Tracheal epithelial cell (primary cell): ENCODE measurements around the gene TTC9. TPM values are rescaled to one million over a fixed set of nuclear protein-coding genes. Genes with fewer than 3 reads are reported as not detected.

ENCODE experiments used
- total RNA-seq: library from RNA; depleted of rRNA; stranded (reverse); fragments of >200 nt; gene quantifications from 2 replicates; pipeline ENCODE4 v1.2.1, GENCODE V29; 2014

Gene TTC9
- 6.4 and 7.0 TPM in 2 replicates for total RNA-seq

DNA sequence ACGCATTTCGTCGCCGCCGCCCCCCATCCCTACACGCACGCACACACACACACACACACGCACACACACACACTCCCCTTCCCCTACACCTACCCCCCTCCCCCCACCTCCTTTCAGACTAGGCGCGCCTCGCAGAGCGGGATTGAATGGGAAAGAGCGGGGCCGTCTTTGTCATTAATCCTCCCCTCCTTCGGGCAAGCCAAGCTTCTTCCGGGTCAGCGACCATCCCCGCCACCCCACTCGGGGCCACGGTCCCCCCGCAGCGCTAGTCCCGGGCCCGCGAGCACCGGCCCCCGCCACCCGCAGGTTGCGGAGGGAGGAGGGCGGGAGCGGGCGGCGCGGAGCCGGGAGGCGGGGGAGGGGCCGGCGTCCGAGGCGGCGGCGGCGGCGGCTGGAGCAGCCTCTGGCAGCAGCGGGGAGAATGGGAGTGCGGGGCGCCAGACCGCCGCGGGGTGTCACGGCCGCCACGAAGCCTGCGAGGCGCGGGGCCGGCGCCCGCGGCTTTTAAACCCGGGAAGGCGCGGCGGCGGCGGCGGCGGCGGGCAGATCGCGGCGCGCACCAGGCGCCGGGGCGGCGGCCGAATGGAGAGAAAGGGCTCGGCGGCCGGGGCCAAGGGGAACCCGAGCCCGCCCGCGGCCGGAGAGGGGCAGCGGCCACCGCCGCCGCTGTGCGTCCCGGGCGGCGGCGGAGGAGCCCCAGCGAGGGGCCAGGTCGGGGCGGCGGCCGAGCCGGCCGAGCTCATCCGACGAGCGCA, at the start of gene TTC9:
TTC9 (plus strand) TSS at position 369 of the 755 bp plus-strand sequence; CDS start at position 583, 214 bp downstream.

DNA sequence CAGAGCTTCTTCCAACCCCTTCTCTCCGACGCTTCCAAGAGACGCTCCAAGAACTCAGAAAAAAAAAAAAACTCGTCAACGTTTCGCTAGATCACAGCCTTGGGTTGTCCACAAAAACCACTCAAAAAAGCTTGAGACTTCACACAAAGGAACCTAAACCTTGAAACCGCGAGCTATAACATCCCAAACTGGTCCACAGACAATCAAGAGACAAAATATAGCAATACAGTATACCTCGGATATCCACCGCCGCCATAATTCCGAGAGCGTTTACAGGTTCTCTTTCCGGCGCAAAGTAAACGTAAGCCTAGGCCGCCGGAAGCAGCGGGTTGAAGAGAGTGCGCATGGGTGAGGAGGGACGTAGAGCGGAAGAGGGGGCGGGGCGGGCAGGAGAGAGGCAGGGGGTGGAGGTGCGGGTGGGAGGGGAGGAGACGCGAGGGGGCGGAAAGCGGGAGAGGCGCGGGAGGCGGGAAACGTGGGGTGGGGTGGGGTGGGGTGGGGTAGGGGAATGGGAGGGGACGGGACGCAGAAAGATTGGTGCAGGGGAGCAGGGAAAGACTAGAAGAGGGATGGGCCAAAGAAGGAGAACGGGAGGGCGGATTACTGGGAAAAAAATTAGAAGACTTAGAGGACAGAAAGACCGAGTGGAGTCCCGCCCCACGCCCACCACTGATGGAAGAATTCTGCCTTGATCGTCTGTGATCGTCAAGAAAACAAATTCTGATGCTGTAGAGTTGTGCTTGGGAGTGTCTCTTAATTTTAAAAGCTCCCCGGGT, 41.1 kb upstream of the TTC9 start, which contains the start of gene MED6:
MED6 (minus strand) TSS at position 274 of the 776 bp plus-strand sequence; CDS start at position 256, 18 bp downstream.

Other genes starting within 250 kb of the TTC9 start
- 9.2 and 10.9 TPM in 2 replicates for gene SYNJ2BP, start 224.8 kb upstream of the TTC9 start, total RNA-seq
- 0.48 and 0.64 TPM in 2 replicates for gene ADAM21, start 189.7 kb upstream of the TTC9 start, total RNA-seq
- gene ADAM20, start 106.9 kb upstream of the TTC9 start, total RNA-seq: 0.43 and 0.96 TPM in 2 replicates
- gene MED6, start 41.3 kb upstream of the TTC9 start, total RNA-seq: 23.1 and 31.3 TPM in 2 replicates
- gene MAP3K9, start 167.6 kb downstream of the TTC9 start, total RNA-seq: 17.7 and 19.3 TPM in 2 replicates